Natural killer cell (primary cell): ENCODE measurements around the gene TMEM259. TPM values are rescaled to one million over a fixed set of nuclear protein-coding genes. Genes with fewer than 3 reads are reported as not detected.
A peak's percentile ranks its signal among the peaks of the same experiment; 100 is the strongest.
"Not testable (repeated sequence)": the region's sequence is repeated elsewhere in the genome, so short reads cannot be mapped to it uniquely, and the experiment has no call there.

ENCODE experiments used
- ATAC-seq, 3 donors: fragments of 150-1000 bp in 2 of 3; fragments of 200-7000 bp in 1 of 3; cut with Tn5 transposase; 1 replicate in 1 of 3; 2 replicates in 2 of 3; pipeline ENCODE4 v1.10.0; 2021; ENCODE audit warnings: mild to moderate bottlenecking in 2 of 3, moderate library complexity in 2 of 3
- DNase-seq, 2 donors: peaks; one replicate each; pipeline versions ENCODE4 v3.0.0 to v3.0.0-alpha.2; 2013 to 2021; ENCODE audit warnings: mixed read lengths in 1 of 2
- H3K27ac ChIP-seq: one replicate; pipeline ENCODE4 v1.5.1; 2013; ENCODE audit warnings: mild to moderate bottlenecking, low read length
- H3K27me3 ChIP-seq: one replicate; pipeline ENCODE4 v1.6.1; 2013; ENCODE audit warnings: low read length; ENCODE audit not compliant: control insufficient read depth, insufficient read depth
- H3K36me3 ChIP-seq: one replicate; pipeline ENCODE4 v1.6.1; 2013; ENCODE audit warnings: low read length; ENCODE audit not compliant: control insufficient read depth, insufficient read depth
- H3K4me1 ChIP-seq: one replicate; pipeline ENCODE4 v1.6.1; 2013; ENCODE audit warnings: low read length; ENCODE audit not compliant: control insufficient read depth, insufficient read depth
- H3K4me3 ChIP-seq: one replicate; pipeline ENCODE4 v1.5.1; 2013; ENCODE audit warnings: low read length
- H3K9me3 ChIP-seq: one replicate; pipeline ENCODE4 v1.6.1; 2013; ENCODE audit warnings: low read length; ENCODE audit not compliant: control insufficient read depth, insufficient read depth
- H3K27ac Mint-ChIP-seq, 2 donors: one replicate each; pipeline ENCODE4 v1.8.0; 2022; ENCODE audit warnings: mild to moderate bottlenecking in 2 of 2, mixed read lengths in 2 of 2, moderate library complexity in 1 of 2
- H3K27me3 Mint-ChIP-seq, 2 donors: one replicate each; pipeline ENCODE4 v1.8.0; 2022; ENCODE audit warnings: low read depth in 2 of 2, mixed read lengths in 2 of 2
- H3K36me3 Mint-ChIP-seq: one replicate; pipeline ENCODE4 v1.8.0; 2022; ENCODE audit warnings: mixed read lengths
- H3K4me1 Mint-ChIP-seq, 2 donors: one replicate each; pipeline ENCODE4 v1.8.0; 2022; ENCODE audit warnings: mixed read lengths in 2 of 2
- H3K4me3 Mint-ChIP-seq: one replicate; pipeline ENCODE4 v1.8.0; 2022; ENCODE audit warnings: mild to moderate bottlenecking, moderate library complexity, mixed read lengths
- H3K9me3 Mint-ChIP-seq, 2 donors: one replicate each; pipeline ENCODE4 v1.8.0; 2022; ENCODE audit warnings: mixed read lengths in 2 of 2
- WGBS: methylation state at CpG from one replicate; pipeline ENCODE4 v1.1.7; 2013; ENCODE audit warnings: missing lambda C conversion rate; ENCODE audit not compliant: insufficient coverage; 5-methylcytosine and 5-hydroxymethylcytosine counted together
- intact Hi-C: fragments of 100-400 bp; cut with micrococcal nuclease; formaldehyde crosslinking; loops from one replicate; pipeline ENCODE4 v1.14.2; 2022
- total RNA-seq, 4 donors: library from RNA; stranded (reverse); fragments of 120-200 nt in 1 of 4; gene quantifications; one replicate each; pipeline versions ENCODE4 v1.2.3 to v1.2.4, GENCODE V29; 2013 to 2022
- TF ChIP-seq, protein P1 (sequence below): fragments of 200-600 bp; IDR thresholded peaks from one replicate; pipeline ENCODE4 v1.8.0; 2022; ENCODE audit warnings: antibody characterized with exemption

Gene TMEM259
- total RNA-seq, 3 donors from 2014 or later (not counting 1 experiment from before 2014, with no cell fraction given), result 310 to 354 (median 317) TPM

- H3K27me3 ChIP-seq, result no peaks in the 10 kb centered on the region
- peak overlapping the region; percentile 77 for H3K27ac ChIP-seq
- peaks cover 62% of the 10 kb centered on the region for H3K4me1 ChIP-seq
- Mint-ChIP-seq H3K4me3 (peak overlapping the region; percentile 94), H3K27ac (peak overlapping the region; percentile 84 to 88), H3K9me3 (no peaks in the 10 kb centered on the region), H3K36me3 (no peaks in the 10 kb centered on the region), H3K4me1 (peaks cover 19 to 27% of the 10 kb centered on the region in 2 donors), H3K27me3 (no peaks in the 10 kb centered on the region)
- peak in 1 of 2 donors; percentile 57 for DNase-seq
- TF ChIP-seq, protein P1, sequence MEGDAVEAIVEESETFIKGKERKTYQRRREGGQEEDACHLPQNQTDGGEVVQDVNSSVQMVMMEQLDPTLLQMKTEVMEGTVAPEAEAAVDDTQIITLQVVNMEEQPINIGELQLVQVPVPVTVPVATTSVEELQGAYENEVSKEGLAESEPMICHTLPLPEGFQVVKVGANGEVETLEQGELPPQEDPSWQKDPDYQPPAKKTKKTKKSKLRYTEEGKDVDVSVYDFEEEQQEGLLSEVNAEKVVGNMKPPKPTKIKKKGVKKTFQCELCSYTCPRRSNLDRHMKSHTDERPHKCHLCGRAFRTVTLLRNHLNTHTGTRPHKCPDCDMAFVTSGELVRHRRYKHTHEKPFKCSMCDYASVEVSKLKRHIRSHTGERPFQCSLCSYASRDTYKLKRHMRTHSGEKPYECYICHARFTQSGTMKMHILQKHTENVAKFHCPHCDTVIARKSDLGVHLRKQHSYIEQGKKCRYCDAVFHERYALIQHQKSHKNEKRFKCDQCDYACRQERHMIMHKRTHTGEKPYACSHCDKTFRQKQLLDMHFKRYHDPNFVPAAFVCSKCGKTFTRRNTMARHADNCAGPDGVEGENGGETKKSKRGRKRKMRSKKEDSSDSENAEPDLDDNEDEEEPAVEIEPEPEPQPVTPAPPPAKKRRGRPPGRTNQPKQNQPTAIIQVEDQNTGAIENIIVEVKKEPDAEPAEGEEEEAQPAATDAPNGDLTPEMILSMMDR, result no peak
- H3K4me3 ChIP-seq, result peak overlapping the region; percentile 61
- 2% methylated on average over 16 of the region's 16 CpGs for WGBS
- no peak for ATAC-seq
- intact Hi-C loops, result no loop called here
- H3K36me3 ChIP-seq, result peaks cover 12% of the 10 kb centered on the region
- H3K9me3 ChIP-seq, result no peaks in the 10 kb centered on the region
These were observed 6.7 kb upstream of the TMEM259 start for GRCh38 chr19:1027650-1028061.

DNA sequence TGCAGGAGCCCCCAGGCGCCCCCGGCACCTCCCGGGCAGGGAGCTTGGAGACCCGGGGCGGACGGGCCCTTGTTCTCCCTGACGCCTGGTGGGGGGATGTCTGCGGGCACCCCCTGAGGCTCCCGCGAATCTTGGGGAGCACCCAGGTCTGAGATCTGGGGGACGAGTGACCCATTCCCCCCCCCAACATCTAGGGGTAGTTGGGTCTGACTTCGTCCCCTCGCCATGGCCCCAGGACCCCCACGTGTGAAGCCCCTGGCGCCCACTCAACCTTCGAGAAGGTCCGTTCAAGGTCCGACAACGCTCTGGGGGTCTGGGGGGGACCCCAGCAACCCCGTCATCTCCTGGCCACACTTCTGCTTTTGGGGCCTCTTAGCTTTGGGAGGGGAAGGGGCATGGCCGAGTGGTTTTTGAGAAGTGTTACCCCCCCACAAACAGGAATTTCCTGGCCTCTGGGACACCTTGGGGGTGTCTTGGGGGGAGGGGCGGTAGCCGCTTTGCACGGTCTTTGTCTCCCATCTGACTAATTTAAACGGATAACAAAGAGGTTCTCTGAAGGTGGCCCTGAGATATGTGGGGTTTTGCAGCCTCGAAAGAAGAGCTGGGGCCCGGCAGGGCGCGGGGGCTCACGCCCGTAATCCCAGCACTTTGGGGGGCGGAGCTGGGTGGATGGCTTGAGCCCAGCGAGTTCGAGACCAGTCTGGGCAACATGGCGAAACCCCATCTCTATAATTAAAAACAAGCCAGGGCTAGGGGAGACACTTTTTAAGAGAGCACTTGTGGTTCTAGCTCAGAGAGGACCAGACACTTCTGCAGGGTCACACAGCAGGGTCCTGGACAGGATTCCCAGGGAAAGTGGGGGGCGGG, 6.1 kb upstream of the TMEM259 start:
- TF ChIP-seq, protein P1, result no peak
- intact Hi-C loops, result no loop called here
- Mint-ChIP-seq H3K36me3 (no peaks in the 10 kb centered on the region), H3K9me3 (no peaks in the 10 kb centered on the region), H3K27me3 (no peaks in the 10 kb centered on the region), H3K4me1 (peaks cover 19 to 27% of the 10 kb centered on the region in 2 donors), H3K4me3 (peak overlapping the region; percentile 94), H3K27ac (peak overlapping the region; percentile 84 to 88)
- WGBS, result 2% methylated on average over 33 of the region's 36 CpGs
- Histone ChIP-seq H3K9me3 (no peaks in the 10 kb centered on the region), H3K36me3 (peaks cover 6% of the 10 kb centered on the region), H3K4me3 (peak overlapping the region; percentile 61), H3K4me1 (peaks cover 61% of the 10 kb centered on the region), H3K27me3 (no peaks in the 10 kb centered on the region), H3K27ac (peak overlapping the region; percentile 77)
- peak; percentile 46 to 60 for DNase-seq
- peak; percentile 16 to 33 (median 17) for ATAC-seq

DNA sequence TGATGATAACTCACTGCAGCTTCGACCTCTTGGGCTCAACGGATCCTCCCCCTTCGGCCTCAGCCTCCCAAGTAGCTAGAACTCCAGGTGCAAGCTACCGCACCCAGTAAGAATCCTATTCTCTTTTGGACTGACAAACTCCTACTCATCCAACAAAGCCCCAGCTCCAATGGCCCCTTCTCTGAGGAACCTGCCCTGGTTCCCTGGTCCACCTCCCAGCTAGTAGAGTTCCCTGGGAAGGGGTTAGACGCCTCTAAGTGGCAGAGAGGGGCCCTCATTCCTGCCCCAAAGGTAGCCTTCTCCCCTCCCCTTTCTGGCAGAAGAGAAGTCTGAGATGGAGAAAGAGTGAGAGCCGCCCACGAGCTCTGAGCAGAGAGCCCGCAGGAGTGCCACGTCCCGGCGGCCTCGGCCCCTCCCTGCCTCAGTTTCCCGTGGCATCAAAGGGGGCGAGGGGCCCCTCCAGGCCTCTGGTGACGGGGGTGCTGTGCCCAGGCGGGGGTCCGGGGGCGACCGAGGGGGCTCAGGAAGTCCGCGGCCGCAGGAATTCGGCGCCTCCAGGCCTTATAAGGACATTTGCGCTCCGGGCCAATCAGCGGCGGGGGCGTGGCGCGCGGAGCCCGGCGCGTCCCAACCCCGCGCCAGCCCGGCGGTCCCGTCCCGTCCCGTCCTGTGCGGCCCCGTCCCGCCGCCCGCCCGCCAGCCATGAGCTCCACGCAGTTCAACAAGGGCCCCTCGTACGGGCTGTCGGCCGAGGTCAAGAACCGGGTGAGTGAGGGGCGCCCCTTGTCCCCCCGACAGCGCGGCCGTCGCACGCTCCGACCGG, 5.2 kb upstream of the TMEM259 start, which contains the start of gene CNN2:
CNN2 (plus strand) TSS at position 649 of the 823 bp plus-strand sequence; CDS start at position 703, 54 bp downstream.
- Mint-ChIP-seq H3K27me3 (peaks cover 0 to 2% of the 10 kb centered on the region in 2 donors), H3K36me3 (no peaks in the 10 kb centered on the region), H3K9me3 (no peaks in the 10 kb centered on the region), H3K4me3 (peak within 1 kb of the TSS; percentile 94), H3K27ac (peak within 1 kb of the TSS; percentile 84 to 88), H3K4me1 (peaks cover 26 to 34% of the 10 kb centered on the region in 2 donors)
- intact Hi-C loops, result no loop called here
- Histone ChIP-seq H3K4me3 (peak within 1 kb of the TSS; percentile 61), H3K36me3 (peaks cover 2% of the 10 kb centered on the region), H3K4me1 (peaks cover 62% of the 10 kb centered on the region), H3K27ac (peak within 1 kb of the TSS; percentile 82), H3K9me3 (no peaks in the 10 kb centered on the region), H3K27me3 (no peaks in the 10 kb centered on the region)
- TF ChIP-seq, protein P1, result no peak
- DNase-seq, result peak; percentile 61 to 80
- 5% methylated on average over 62 of the region's 63 CpGs for WGBS
- ATAC-seq, result peak; percentile 46 to 70 (median 48)

GRCh38 chr19:1025080-1025479, 4.2 kb upstream of the TMEM259 start:
- H3K4me3 ChIP-seq, ATAC-seq, H3K27ac Mint-ChIP-seq, H3K36me3 Mint-ChIP-seq, H3K27me3 Mint-ChIP-seq, intact Hi-C loops, H3K36me3 ChIP-seq, DNase-seq, H3K27me3 ChIP-seq, H3K9me3 ChIP-seq, H3K27ac ChIP-seq, H3K9me3 Mint-ChIP-seq: not testable (repeated sequence)
- H3K4me1 ChIP-seq, result peaks cover 59% of the 10 kb centered on the region
- Mint-ChIP-seq H3K4me3 (peak overlapping the region; percentile 14), H3K4me1 (peaks cover 19 to 30% of the 10 kb centered on the region in 2 donors)
- WGBS, result 90% methylated on average over 3 of the region's 6 CpGs

- H3K27me3 ChIP-seq, H3K36me3 Mint-ChIP-seq, H3K9me3 ChIP-seq, H3K4me3 ChIP-seq, H3K4me3 Mint-ChIP-seq, H3K27ac ChIP-seq, H3K27me3 Mint-ChIP-seq, H3K36me3 ChIP-seq, H3K27ac Mint-ChIP-seq, H3K9me3 Mint-ChIP-seq, ATAC-seq, DNase-seq: not testable (repeated sequence)
- intact Hi-C loops, result loop anchor here (5.0 kb wide), 1 partner anchor 223 kb away; the partner anchor contains the start of gene MIDN
- WGBS, result 91% methylated on average over 5 of the region's 5 CpGs
- H3K4me1 ChIP-seq, result peaks cover 59% of the 10 kb centered on the region
- peaks cover 15 to 34% of the 10 kb centered on the region in 2 donors for H3K4me1 Mint-ChIP-seq
These were observed 2.9 kb upstream of the TMEM259 start for GRCh38 chr19:1023883-1024188.
